Fibroblast of lung (primary cell): ENCODE data around the gene ADAM33. TPM values are rescaled to one million over a fixed set of nuclear protein-coding genes. Genes with fewer than 3 reads are reported as not detected.

Source experiments
- DNase-seq, 2 donors: peaks; one replicate each; pipeline versions ENCODE4 v3.0.0 to v3.0.0-alpha.2; 2010; ENCODE audit warnings: low read depth in 2 of 2
- H2AFZ ChIP-seq: 2 replicates; pipeline ENCODE4 v1.5.1; 2012; ENCODE audit warnings: low read length, control low read depth, inconsistent platforms
- H3K27ac ChIP-seq: 2 replicates; pipeline ENCODE4 v1.5.1; 2011; ENCODE audit warnings: low read length, control low read depth; ENCODE audit not compliant: insufficient read depth
- H3K27me3 ChIP-seq: 2 replicates; pipeline ENCODE4 v1.5.1; 2011; ENCODE audit warnings: mild to moderate bottlenecking, low read length; ENCODE audit not compliant: control insufficient read depth, insufficient read depth
- H3K36me3 ChIP-seq: 2 replicates; pipeline ENCODE4 v1.5.1; 2011; ENCODE audit warnings: low read length; ENCODE audit not compliant: control insufficient read depth, insufficient read depth
- H3K4me1 ChIP-seq: 2 replicates; pipeline ENCODE4 v1.5.1; 2011; ENCODE audit warnings: low read length; ENCODE audit not compliant: control insufficient read depth, insufficient read depth; ENCODE audit errors: extremely low read depth
- H3K4me2 ChIP-seq: 2 replicates; pipeline ENCODE4 v1.5.1; 2011; ENCODE audit warnings: low read length, control low read depth; ENCODE audit not compliant: insufficient read depth; ENCODE audit errors: extremely low read depth
- H3K4me3 ChIP-seq, 4 experiments: fragments of 200-600 bp in 1 of 4; sonication (generic) in 1 of 4; replicated peaks in 1 of 4; 2 replicates each; pipeline ENCODE4 v1.5.1; 2011 to 2016; ENCODE audit warnings: low read length in 4 of 4, low read depth in 3 of 4, mild to moderate bottlenecking in 3 of 4, control low read depth in 2 of 4, inconsistent platforms in 1 of 4, mixed read lengths in 1 of 4; ENCODE audit not compliant: insufficient read depth in 1 of 4; ENCODE audit errors: control extremely low read depth in 1 of 4
- H3K79me2 ChIP-seq: 2 replicates; pipeline ENCODE4 v1.5.1; 2012; ENCODE audit warnings: mild to moderate bottlenecking, low read length, inconsistent platforms; ENCODE audit not compliant: control insufficient read depth, insufficient read depth
- H3K9ac ChIP-seq: 2 replicates; pipeline ENCODE4 v1.5.1; 2011; ENCODE audit warnings: mild to moderate bottlenecking, low read length, control low read depth; ENCODE audit not compliant: insufficient read depth
- H3K9me3 ChIP-seq: 2 replicates; pipeline ENCODE4 v1.5.1; 2012; ENCODE audit warnings: low read depth, low read length; ENCODE audit not compliant: control insufficient read depth, insufficient read depth
- H4K20me1 ChIP-seq: 2 replicates; pipeline ENCODE4 v1.5.1; 2011; ENCODE audit warnings: low read length; ENCODE audit not compliant: control insufficient read depth, insufficient read depth; ENCODE audit errors: extremely low read depth
- EZH2 ChIP-seq: IDR thresholded peaks from 2 replicates; pipeline ENCODE4 v1.5.1; 2012; ENCODE audit warnings: low read length, control low read depth, mild to moderate bottlenecking; ENCODE audit errors: missing control alignments
- polyA plus RNA-seq, 2 donors: library from polyadenylated mRNA; depleted of rRNA in 1 of 2; stranded (reverse) in 1 of 2; unstranded in 1 of 2; fragments of >200 nt; gene quantifications; 2 replicates each; pipeline ENCODE4 v1.2.1, GENCODE V29; 2011 to 2012; ENCODE audit warnings: missing spikeins in 1 of 2
- total RNA-seq: library from RNA; depleted of rRNA; stranded (reverse); fragments of >200 nt; gene quantifications from 2 replicates; pipeline ENCODE4 v1.2.1, GENCODE V29; 2014
- TF ChIP-seq, protein P1 (sequence below), 2 donors: IDR thresholded peaks in 1 of 2; conservative IDR thresholded peaks in 1 of 2; 1 replicate in 1 of 2; 2 replicates in 1 of 2; pipeline ENCODE4 v1.5.1; 2011 to 2012; ENCODE audit warnings: low read length in 2 of 2, control low read depth in 1 of 2, inconsistent platforms in 1 of 2, low read depth in 1 of 2, mild to moderate bottlenecking in 1 of 2

Gene ADAM33
- total and polyA plus RNA-seq, 2 donors (not counting 1 experiment from before 2014, with no cell fraction given) = 29.4 to 67.9 TPM

GRCh38 chr20:3646651-3647050 is 35.2 kb downstream of the ADAM33 start:
- no peak overlapping the region for H3K4me3 ChIP-seq
- no peaks in the 10 kb centered on the region for H3K27me3 ChIP-seq
- no peak overlapping the region for H3K4me2 ChIP-seq
- H3K9ac ChIP-seq = no peak overlapping the region
- TF ChIP-seq, protein P1, sequence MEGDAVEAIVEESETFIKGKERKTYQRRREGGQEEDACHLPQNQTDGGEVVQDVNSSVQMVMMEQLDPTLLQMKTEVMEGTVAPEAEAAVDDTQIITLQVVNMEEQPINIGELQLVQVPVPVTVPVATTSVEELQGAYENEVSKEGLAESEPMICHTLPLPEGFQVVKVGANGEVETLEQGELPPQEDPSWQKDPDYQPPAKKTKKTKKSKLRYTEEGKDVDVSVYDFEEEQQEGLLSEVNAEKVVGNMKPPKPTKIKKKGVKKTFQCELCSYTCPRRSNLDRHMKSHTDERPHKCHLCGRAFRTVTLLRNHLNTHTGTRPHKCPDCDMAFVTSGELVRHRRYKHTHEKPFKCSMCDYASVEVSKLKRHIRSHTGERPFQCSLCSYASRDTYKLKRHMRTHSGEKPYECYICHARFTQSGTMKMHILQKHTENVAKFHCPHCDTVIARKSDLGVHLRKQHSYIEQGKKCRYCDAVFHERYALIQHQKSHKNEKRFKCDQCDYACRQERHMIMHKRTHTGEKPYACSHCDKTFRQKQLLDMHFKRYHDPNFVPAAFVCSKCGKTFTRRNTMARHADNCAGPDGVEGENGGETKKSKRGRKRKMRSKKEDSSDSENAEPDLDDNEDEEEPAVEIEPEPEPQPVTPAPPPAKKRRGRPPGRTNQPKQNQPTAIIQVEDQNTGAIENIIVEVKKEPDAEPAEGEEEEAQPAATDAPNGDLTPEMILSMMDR (conservative IDR thresholded peaks at IDR 0.05 in 1 of 2, IDR thresholded peaks at IDR 0.05 in 1 of 2; ENCODE audit: low read depth in 1 of 2, low read length in 2 of 2) = no peak
- no peak for TF ChIP-seq EZH2
- no peaks in the 10 kb centered on the region for H3K4me1 ChIP-seq
- H2AFZ ChIP-seq = no peak overlapping the region
- H4K20me1 ChIP-seq = no peaks in the 10 kb centered on the region
- H3K79me2 ChIP-seq = no peaks in the 10 kb centered on the region
- no peak for DNase-seq
- H3K36me3 ChIP-seq = peaks cover 4% of the 10 kb centered on the region
- no peak overlapping the region for H3K27ac ChIP-seq
- no peaks in the 10 kb centered on the region for H3K9me3 ChIP-seq

DNA sequence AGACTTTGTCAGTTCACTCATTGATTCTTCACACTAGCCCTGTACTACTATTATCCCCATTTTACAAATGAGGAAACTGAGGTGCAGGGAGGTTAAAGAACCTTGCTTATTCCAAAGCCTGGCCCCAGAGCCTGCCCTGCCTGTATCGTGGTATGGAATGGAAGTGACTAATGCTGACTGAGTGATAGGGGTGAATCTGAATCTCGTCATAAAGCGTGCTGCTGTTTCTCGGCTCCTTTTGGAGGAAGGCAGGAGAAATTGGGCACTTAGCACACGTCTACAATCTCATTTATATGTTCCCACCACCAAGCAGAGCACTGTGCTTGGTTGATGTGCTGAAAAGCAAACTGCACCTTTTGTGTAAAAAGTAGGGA is 35.8 kb downstream of the ADAM33 start:
- Histone ChIP-seq H2AFZ (no peak overlapping the region), H3K9ac (no peak overlapping the region), H3K4me2 (no peak overlapping the region), H3K4me3 (no peak overlapping the region), H3K27me3 (no peaks in the 10 kb centered on the region), H3K36me3 (peaks cover 4% of the 10 kb centered on the region), H3K27ac (no peak overlapping the region), H3K9me3 (no peaks in the 10 kb centered on the region), H4K20me1 (no peaks in the 10 kb centered on the region), H3K4me1 (no peaks in the 10 kb centered on the region), H3K79me2 (no peaks in the 10 kb centered on the region)
- no peak for DNase-seq
- TF ChIP-seq, protein P1 (conservative IDR thresholded peaks at IDR 0.05 in 1 of 2, IDR thresholded peaks at IDR 0.05 in 1 of 2; ENCODE audit: low read depth in 1 of 2, low read length in 2 of 2) = no peak
- TF ChIP-seq EZH2 = no peak

DNA sequence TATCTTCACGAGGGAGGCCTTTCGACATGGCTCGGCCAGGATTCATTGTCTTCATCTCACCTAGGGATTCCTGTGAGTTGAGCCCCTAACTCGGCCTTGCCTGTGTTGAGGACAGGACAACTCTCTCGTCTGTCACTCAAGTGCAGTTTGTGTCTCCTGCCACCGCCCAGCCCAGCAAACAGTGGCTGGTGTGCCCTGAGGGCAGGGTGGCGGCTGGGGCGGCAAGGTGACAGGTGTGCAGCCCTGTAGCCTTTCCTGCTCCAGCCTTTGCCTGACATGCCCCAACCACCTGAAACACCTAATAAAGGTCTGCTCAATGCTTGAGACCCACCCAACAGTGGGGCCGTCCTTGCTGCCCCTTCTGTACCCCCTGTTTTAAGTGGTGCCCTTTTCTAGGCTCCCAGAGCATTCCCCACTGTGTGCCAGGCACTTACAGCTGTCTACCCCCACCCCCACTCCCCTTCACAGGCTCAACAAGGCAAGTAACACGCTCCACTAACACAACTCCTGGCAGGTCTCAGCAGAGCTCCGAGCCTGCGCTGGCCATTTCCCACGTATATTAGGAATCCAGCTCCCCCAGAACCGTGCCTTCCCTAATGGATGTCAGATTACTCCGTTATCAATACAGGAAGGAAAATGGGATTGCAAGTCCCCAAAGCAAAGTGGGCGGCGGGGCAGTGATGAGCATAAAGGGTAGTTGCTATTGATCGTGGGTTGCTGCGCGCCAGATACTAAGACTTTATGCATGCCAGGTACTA is 36.3 kb downstream of the ADAM33 start:
- Histone ChIP-seq H3K4me1 (no peaks in the 10 kb centered on the region), H3K4me3 (no peak overlapping the region), H3K9me3 (no peaks in the 10 kb centered on the region), H3K27ac (no peak overlapping the region), H4K20me1 (no peaks in the 10 kb centered on the region), H3K36me3 (peaks cover 4% of the 10 kb centered on the region), H3K27me3 (no peaks in the 10 kb centered on the region), H2AFZ (no peak overlapping the region), H3K79me2 (no peaks in the 10 kb centered on the region), H3K4me2 (no peak overlapping the region), H3K9ac (no peak overlapping the region)
- no peak for TF ChIP-seq EZH2
- TF ChIP-seq, protein P1 (conservative IDR thresholded peaks at IDR 0.05 in 1 of 2, IDR thresholded peaks at IDR 0.05 in 1 of 2; ENCODE audit: low read depth in 1 of 2, low read length in 2 of 2) = no peak
- no peak for DNase-seq
